ENCODE data around the gene AGPAT3. TPM values are rescaled to one million over a fixed set of nuclear protein-coding genes. Genes with fewer than 3 reads are reported as not detected.

Gene AGPAT3
- total RNA-seq, 1 experiment from 2014 or later, result 13.0 TPM

GRCh38 chr21:43900078-43900385, 35.0 kb downstream of the AGPAT3 start:
- Mint-ChIP-seq H3K36me3 (ENCODE audit: insufficient read depth in 1 of 3, low read depth in 3 of 3) (peaks cover 10 to 12% (median 11%) of the 10 kb centered on the region in 3 experiments), H3K27me3 (ENCODE audit: low read depth) (peaks cover 5% of the 10 kb centered on the region), H3K4me3 (no peak overlapping the region), H3K27ac (no peak overlapping the region), H3K4me1 (peaks cover 0 to 5% of the 10 kb centered on the region in 2 experiments; a peak in 2 of 4 replicates), H3K9me3 (peaks cover 17 to 19% of the 10 kb centered on the region in 2 experiments)
- H2BK120ac ChIP-seq (ENCODE audit: low read depth, low read length, poor library complexity, severe bottlenecking), result no peak overlapping the region
- H3K27me3 ChIP-seq (ENCODE audit: insufficient read depth, low read length), result no peaks in the 10 kb centered on the region
- no peaks in the 10 kb centered on the region for H4K20me1 ChIP-seq (ENCODE audit: control insufficient read depth, insufficient read depth, insufficient read length)
- DNase-seq, result no peak
- H3K18ac ChIP-seq (ENCODE audit: insufficient read length, low read depth, low read length), result no peak overlapping the region
- H3K23ac ChIP-seq (ENCODE audit: insufficient read length, low read depth, low read length), result no peak overlapping the region
- no peak overlapping the region for H3K4ac ChIP-seq (ENCODE audit: low read depth, low read length)
- H3K27ac ChIP-seq (ENCODE audit: insufficient read length, low read depth, low read length), result no peak overlapping the region
- no CpG with 5 or more reads among the region's 1 CpG for WGBS (ENCODE audit: extremely low coverage, insufficient read length, low lambda C conversion rate)
- H3K79me2 ChIP-seq (ENCODE audit: insufficient read depth, low read length), result no peaks in the 10 kb centered on the region
- no peak overlapping the region for H2BK12ac ChIP-seq (ENCODE audit: insufficient read length, low read depth, low read length)
- no peak overlapping the region for H2BK5ac ChIP-seq (ENCODE audit: insufficient read length, low read length)
- no peak overlapping the region for H3K56ac ChIP-seq (ENCODE audit: insufficient read length, low read depth, low read length)
- H3K9me3 ChIP-seq (ENCODE audit: control insufficient read depth, low read depth, low read length), result no peaks in the 10 kb centered on the region
- no peak overlapping the region for H3T11ph ChIP-seq (ENCODE audit: low read length)
- H3K14ac ChIP-seq (ENCODE audit: insufficient read depth, low read length), result no peak overlapping the region; the same call in 1 of the 2 replicates
- H2AFZ ChIP-seq (ENCODE audit: low read length), result no peak overlapping the region
- TF ChIP-seq, protein P1, sequence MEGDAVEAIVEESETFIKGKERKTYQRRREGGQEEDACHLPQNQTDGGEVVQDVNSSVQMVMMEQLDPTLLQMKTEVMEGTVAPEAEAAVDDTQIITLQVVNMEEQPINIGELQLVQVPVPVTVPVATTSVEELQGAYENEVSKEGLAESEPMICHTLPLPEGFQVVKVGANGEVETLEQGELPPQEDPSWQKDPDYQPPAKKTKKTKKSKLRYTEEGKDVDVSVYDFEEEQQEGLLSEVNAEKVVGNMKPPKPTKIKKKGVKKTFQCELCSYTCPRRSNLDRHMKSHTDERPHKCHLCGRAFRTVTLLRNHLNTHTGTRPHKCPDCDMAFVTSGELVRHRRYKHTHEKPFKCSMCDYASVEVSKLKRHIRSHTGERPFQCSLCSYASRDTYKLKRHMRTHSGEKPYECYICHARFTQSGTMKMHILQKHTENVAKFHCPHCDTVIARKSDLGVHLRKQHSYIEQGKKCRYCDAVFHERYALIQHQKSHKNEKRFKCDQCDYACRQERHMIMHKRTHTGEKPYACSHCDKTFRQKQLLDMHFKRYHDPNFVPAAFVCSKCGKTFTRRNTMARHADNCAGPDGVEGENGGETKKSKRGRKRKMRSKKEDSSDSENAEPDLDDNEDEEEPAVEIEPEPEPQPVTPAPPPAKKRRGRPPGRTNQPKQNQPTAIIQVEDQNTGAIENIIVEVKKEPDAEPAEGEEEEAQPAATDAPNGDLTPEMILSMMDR (conservative IDR thresholded peaks at IDR 0.05), result no peak
- no peak overlapping the region for H3K9ac ChIP-seq (ENCODE audit: extremely low read depth, insufficient read length, low read length)
- no peaks in the 10 kb centered on the region for H3K79me1 ChIP-seq (ENCODE audit: insufficient read depth, low read depth, low read length, poor library complexity, severe bottlenecking)
- no peaks in the 10 kb centered on the region for H3K4me1 ChIP-seq (ENCODE audit: insufficient read depth, low read length)
- H3K4me2 ChIP-seq (ENCODE audit: insufficient read depth, insufficient read length, low read length), result no peak overlapping the region
- H2AK5ac ChIP-seq (ENCODE audit: insufficient read length, low read length), result no peak overlapping the region
- no peak overlapping the region for H4K5ac ChIP-seq (ENCODE audit: insufficient read length, low read depth, low read length)
- no peaks in the 10 kb centered on the region for H3K23me2 ChIP-seq (ENCODE audit: insufficient read length, low read depth, low read length, poor library complexity, severe bottlenecking)
- no peak overlapping the region for H2BK15ac ChIP-seq (ENCODE audit: low read depth, low read length)
- H4K8ac ChIP-seq (replicated peaks; ENCODE audit: insufficient read length, low read depth, low read length), result no peak overlapping the region
- H2BK20ac ChIP-seq (ENCODE audit: low read depth, low read length, poor library complexity, severe bottlenecking), result no peak overlapping the region
- no peak overlapping the region for H4K91ac ChIP-seq (ENCODE audit: insufficient read length, low read depth, low read length)
